Esophagus (tissue), 2 donors: ENCODE data around the gene MAP2K5. TPM values are rescaled to one million over a fixed set of nuclear protein-coding genes. Genes with fewer than 3 reads are reported as not detected.

Experiments used
- H3K27ac ChIP-seq, 2 donors: one replicate each; pipeline ENCODE4 v1.5.1; 2013; ENCODE audit warnings: low read depth in 2 of 2, mild to moderate bottlenecking in 2 of 2, inconsistent platforms in 1 of 2, low read length in 1 of 2, moderate library complexity in 1 of 2
- H3K27me3 ChIP-seq, 2 donors: one replicate each; pipeline ENCODE4 v1.6.1; 2013; ENCODE audit warnings: low read length in 2 of 2, control low read depth in 1 of 2, mild to moderate bottlenecking in 1 of 2; ENCODE audit not compliant: insufficient read depth in 2 of 2, control insufficient read depth in 1 of 2
- H3K36me3 ChIP-seq, 2 donors: one replicate each; pipeline ENCODE4 v1.6.1; 2013; ENCODE audit warnings: low read length in 1 of 2; ENCODE audit not compliant: control insufficient read depth in 2 of 2, insufficient read depth in 2 of 2
- H3K4me1 ChIP-seq, 2 donors: one replicate each; pipeline ENCODE4 v1.6.1; 2013; ENCODE audit warnings: low read length in 1 of 2; ENCODE audit not compliant: control insufficient read depth in 2 of 2, insufficient read depth in 2 of 2
- H3K4me3 ChIP-seq, 2 donors: one replicate each; pipeline ENCODE4 v1.5.1; 2013; ENCODE audit warnings: low read length in 2 of 2, mild to moderate bottlenecking in 2 of 2, low read depth in 1 of 2, moderate library complexity in 1 of 2
- H3K9me3 ChIP-seq, 2 donors: one replicate each; pipeline ENCODE4 v1.6.1; 2013; ENCODE audit warnings: mild to moderate bottlenecking in 2 of 2, low read depth in 1 of 2, low read length in 1 of 2, moderate library complexity in 1 of 2; ENCODE audit not compliant: control insufficient read depth in 2 of 2, insufficient read depth in 1 of 2
- WGBS, 2 donors: extraction: QIAGEN DNeasy Blood & Tissue Kit; methylation state at CpG; one replicate each; pipeline ENCODE4 v1.1.7; 2013; 5-methylcytosine and 5-hydroxymethylcytosine counted together
- polyA plus RNA-seq, 2 donors: library from polyadenylated mRNA; stranded (reverse); fragments of 200-250 nt; gene quantifications; one replicate each; pipeline ENCODE4 v1.2.3, GENCODE V29; 2013
- donor health status: healthy with polysubstance abuse.
- donor health status: Bipolar disorder and iron deficiency.

MAP2K5 gene
- polyA plus RNA-seq, 2 donors, result 3.2 to 5.0 TPM

- H3K27me3 ChIP-seq, result no peaks in the 10 kb centered on the region
- H3K27ac ChIP-seq, result no peak overlapping the region
- H3K36me3 ChIP-seq, result no peaks in the 10 kb centered on the region
- no peaks in the 10 kb centered on the region for H3K9me3 ChIP-seq
- H3K4me1 ChIP-seq, result peaks cover 0 to 8% of the 10 kb centered on the region in 2 donors
- no peak overlapping the region for H3K4me3 ChIP-seq
- WGBS, 2 donors, result 84 to 88% methylated on average over 14 of the region's 14 CpGs
Measured at GRCh38 chr15:67732671-67733374, 190.3 kb downstream of the MAP2K5 start.

- H3K27me3 ChIP-seq, result no peaks in the 10 kb centered on the region
- H3K27ac ChIP-seq, result no peak overlapping the region
- H3K4me1 ChIP-seq, result peaks cover 0 to 7% of the 10 kb centered on the region in 2 donors
- H3K4me3 ChIP-seq, result no peak overlapping the region
- no peaks in the 10 kb centered on the region for H3K9me3 ChIP-seq
- 23 to 25% methylated on average over 2 of the region's 2 CpGs for WGBS, 2 donors
- H3K36me3 ChIP-seq, result no peaks in the 10 kb centered on the region
Measured at GRCh38 chr15:67735896-67736295, 193.4 kb downstream of the MAP2K5 start.

DNA sequence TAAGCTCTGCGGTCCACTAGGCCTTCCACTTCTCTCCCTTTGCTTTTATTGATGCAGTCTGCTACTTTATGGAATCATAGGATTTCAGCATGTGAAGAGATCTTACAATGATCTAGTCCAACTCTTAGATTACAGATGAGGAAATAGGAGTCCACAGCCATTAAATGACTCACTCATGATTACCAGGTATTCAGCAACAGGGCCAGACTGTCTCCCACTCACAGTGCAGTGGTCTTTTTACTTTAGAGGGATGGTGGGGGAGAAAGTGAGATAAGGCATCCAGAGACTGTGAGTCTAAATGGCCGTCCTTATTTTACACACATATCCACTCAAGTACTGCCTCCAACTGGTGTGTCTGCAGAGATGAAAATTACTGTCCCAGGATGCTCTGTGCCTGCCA is 194.3 kb downstream of the MAP2K5 start:
- Histone ChIP-seq H3K9me3 (no peaks in the 10 kb centered on the region), H3K4me1 (no peaks in the 10 kb centered on the region), H3K27me3 (no peaks in the 10 kb centered on the region), H3K4me3 (no peak overlapping the region), H3K27ac (no peak overlapping the region), H3K36me3 (no peaks in the 10 kb centered on the region)
- WGBS, 2 donors, result 84 to 88% methylated on average over 2 of the region's 2 CpGs

- H3K4me3 ChIP-seq, result no peak overlapping the region
- no peak overlapping the region for H3K27ac ChIP-seq
- H3K27me3 ChIP-seq, result no peaks in the 10 kb centered on the region
- no peaks in the 10 kb centered on the region for H3K36me3 ChIP-seq
- 70 to 72% methylated on average over 4 of the region's 4 CpGs for WGBS, 2 donors
- H3K9me3 ChIP-seq, result no peaks in the 10 kb centered on the region
- no peaks in the 10 kb centered on the region for H3K4me1 ChIP-seq
Measured at GRCh38 chr15:67738056-67738455, 195.6 kb downstream of the MAP2K5 start.

GRCh38 chr15:67740405-67740804 is 197.9 kb downstream of the MAP2K5 start:
- WGBS, 2 donors, result 96 to 98% methylated on average over 3 of the region's 3 CpGs
- no peaks in the 10 kb centered on the region for H3K36me3 ChIP-seq
- H3K4me3 ChIP-seq, result no peak overlapping the region
- no peak overlapping the region for H3K27ac ChIP-seq
- no peaks in the 10 kb centered on the region for H3K4me1 ChIP-seq
- no peaks in the 10 kb centered on the region for H3K27me3 ChIP-seq
- no peaks in the 10 kb centered on the region for H3K9me3 ChIP-seq

DNA sequence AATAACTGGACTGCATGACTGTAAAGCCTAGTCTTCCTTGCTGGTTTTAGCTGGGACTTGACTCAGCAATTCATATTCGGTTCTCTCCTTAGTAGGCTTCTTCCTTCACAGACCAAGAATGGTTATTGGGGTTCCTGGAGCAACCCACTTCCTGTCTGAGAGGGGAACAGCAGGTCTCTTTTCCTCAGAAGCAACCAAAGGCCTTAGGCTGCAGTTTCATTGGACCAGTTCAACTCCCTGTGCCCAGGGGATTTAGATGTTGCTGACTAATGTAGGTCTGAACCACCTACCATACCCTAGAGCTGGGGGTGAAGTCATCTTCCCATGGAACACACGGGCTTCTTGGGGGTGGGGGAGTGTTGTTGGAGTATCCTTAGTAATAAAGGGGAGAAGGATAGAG is 198.8 kb downstream of the MAP2K5 start:
- H3K4me3 ChIP-seq, result no peak overlapping the region
- 69 to 75% methylated on average over 2 of the region's 2 CpGs for WGBS, 2 donors

GRCh38 chr15:67743558-67743957 is 201.1 kb downstream of the MAP2K5 start:
- Histone ChIP-seq H3K36me3 (no peaks in the 10 kb centered on the region), H3K27me3 (no peaks in the 10 kb centered on the region), H3K4me1 (no peaks in the 10 kb centered on the region), H3K27ac (no peak overlapping the region), H3K4me3 (no peak overlapping the region), H3K9me3 (no peaks in the 10 kb centered on the region)

More for the DNA sequence above, 198.8 kb downstream of the MAP2K5 start:
- Histone ChIP-seq H3K4me1 (no peaks in the 10 kb centered on the region), H3K9me3 (no peaks in the 10 kb centered on the region), H3K27ac (no peak overlapping the region), H3K27me3 (no peaks in the 10 kb centered on the region), H3K36me3 (no peaks in the 10 kb centered on the region)

DNA sequence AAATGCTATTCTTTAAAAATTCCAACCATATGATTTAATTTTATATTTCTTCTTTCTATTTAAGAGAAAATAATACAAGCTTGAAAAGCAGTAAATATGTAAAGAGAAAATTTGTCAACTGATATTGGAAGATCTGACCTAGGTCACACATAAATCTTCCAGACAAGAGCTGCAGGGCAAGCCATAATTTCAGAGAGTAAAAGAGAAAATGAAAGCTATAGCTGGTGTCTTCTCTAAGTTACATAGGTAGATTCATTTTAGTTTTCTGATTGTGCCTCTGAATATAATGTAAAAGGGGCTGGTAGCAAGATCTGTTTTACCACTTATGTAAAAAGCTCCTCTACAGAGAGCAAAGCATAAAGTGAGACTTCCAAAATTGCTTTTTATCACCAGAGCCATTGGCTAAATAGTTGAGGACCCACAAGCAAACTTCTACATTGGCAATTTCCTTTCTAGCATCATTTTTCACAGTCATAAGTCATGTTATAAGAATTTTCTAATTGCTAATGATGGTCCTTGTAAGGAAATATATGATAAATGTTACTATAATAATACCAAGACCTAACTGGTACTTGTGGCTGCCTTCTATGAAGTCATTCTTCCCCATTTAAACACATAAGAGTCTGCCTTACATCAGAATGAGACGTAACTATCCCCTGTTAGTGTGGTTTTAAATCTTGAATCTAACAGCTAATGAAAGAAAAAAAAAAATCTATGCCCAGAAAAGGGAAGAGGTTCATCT is 202.0 kb downstream of the MAP2K5 start:
- Histone ChIP-seq H3K4me3 (no peak overlapping the region), H3K27ac (no peak overlapping the region), H3K4me1 (no peaks in the 10 kb centered on the region), H3K27me3 (no peaks in the 10 kb centered on the region), H3K36me3 (no peaks in the 10 kb centered on the region), H3K9me3 (no peaks in the 10 kb centered on the region)
- WGBS, 2 donors, result 79 to 81% methylated on average over 1 of the region's 1 CpG

- Histone ChIP-seq H3K9me3 (no peaks in the 10 kb centered on the region), H3K27ac (no peak overlapping the region)
- WGBS, 2 donors, result 83% methylated on average over 4 of the region's 4 CpGs
Measured at GRCh38 chr15:67745073-67746006, 202.8 kb downstream of the MAP2K5 start.

More at GRCh38 chr15:67745073-67746006, 202.8 kb downstream of the MAP2K5 start:
- no peaks in the 10 kb centered on the region for H3K4me1 ChIP-seq
- H3K4me3 ChIP-seq, result no peak overlapping the region
- H3K36me3 ChIP-seq, result no peaks in the 10 kb centered on the region
- H3K27me3 ChIP-seq, result no peaks in the 10 kb centered on the region
